SK-N-MC (cell line): ENCODE results near the gene NPB.

Source experiments
- DNase-seq: peaks from one replicate; pipeline ENCODE4 v3.0.0-alpha.2; 2011; ENCODE audit warnings: low read depth, low spot score
- H3K27ac ChIP-seq: fragments of 200-600 bp; sonication (generic); 2 replicates; pipeline ENCODE4 v1.5.1; 2016; ENCODE audit warnings: mixed run types
- H3K36me3 ChIP-seq: fragments of 200-600 bp; sonication (generic); 2 replicates; pipeline ENCODE4 v1.6.1; 2017; ENCODE audit warnings: antibody characterized with exemption, low read length, mixed read lengths; ENCODE audit not compliant: insufficient read depth
- H3K4me3 ChIP-seq: fragments of 200-600 bp; sonication (generic); 2 replicates; pipeline ENCODE4 v1.5.1; 2016
- H3K9ac ChIP-seq: fragments of 200-600 bp; sonication (generic); 2 replicates; pipeline ENCODE4 v1.8.0; 2017; ENCODE audit warnings: mixed run types, mixed read lengths; ENCODE audit not compliant: insufficient read length
- H3K9me3 ChIP-seq: fragments of 200-600 bp; sonication (generic); 2 replicates; pipeline ENCODE4 v1.6.1; 2017; ENCODE audit warnings: low read depth, mild to moderate bottlenecking, antibody characterized with exemption, low read length, moderate library complexity, mixed read lengths
- EZH2 ChIP-seq: fragments of 200-600 bp; sonication (generic); IDR thresholded peaks from one replicate; pipeline ENCODE4 v1.6.1; 2017; ENCODE audit warnings: antibody characterized with exemption
- FOXP2 ChIP-seq: optimal IDR thresholded peaks from 2 replicates; pipeline ENCODE3; 2011; ENCODE audit warnings: mild to moderate bottlenecking, moderate library complexity; ENCODE audit not compliant: insufficient read depth; ENCODE audit errors: extremely low read length, control extremely low read depth
- POLR2AphosphoS5 ChIP-seq: IDR thresholded peaks from 2 replicates; pipeline ENCODE4 v1.6.1; 2012; ENCODE audit warnings: mild to moderate bottlenecking, low read depth, low read length, borderline replicate concordance

NPB gene

GRCh38 chr17:81906476-81907218 is 4.6 kb downstream of the NPB start:
- H3K36me3 ChIP-seq, result no peaks in the 10 kb centered on the region

GRCh38 chr17:81907219-81908145 is 5.4 kb downstream of the NPB start:
- TF ChIP-seq FOXP2 (no peak), EZH2 (no peak), POLR2AphosphoS5 (no peak)
- no peak for DNase-seq
- no peak overlapping the region for H3K9ac ChIP-seq
- no peak overlapping the region for H3K4me3 ChIP-seq
- no peaks in the 10 kb centered on the region for H3K9me3 ChIP-seq
- no peaks in the 10 kb centered on the region; the same call in 1 of the 2 replicates for H3K36me3 ChIP-seq
- no peak overlapping the region for H3K27ac ChIP-seq

More at GRCh38 chr17:81906476-81907218, 4.6 kb downstream of the NPB start:
- Histone ChIP-seq H3K9ac (no peak overlapping the region), H3K27ac (no peak overlapping the region), H3K4me3 (no peak overlapping the region), H3K9me3 (no peaks in the 10 kb centered on the region)
- DNase-seq, result no peak
- TF ChIP-seq POLR2AphosphoS5, result no peak
- no peak for TF ChIP-seq FOXP2
- TF ChIP-seq EZH2, result no peak

GRCh38 chr17:81908793-81909192 is 6.8 kb downstream of the NPB start:
- no peak for DNase-seq
- Histone ChIP-seq H3K9ac (no peak overlapping the region), H3K27ac (no peak overlapping the region), H3K36me3 (peaks cover 11% of the 10 kb centered on the region; the same call in 1 of the 2 replicates), H3K4me3 (no peak overlapping the region), H3K9me3 (no peaks in the 10 kb centered on the region)
- TF ChIP-seq EZH2 (no peak), POLR2AphosphoS5 (no peak), FOXP2 (no peak)

GRCh38 chr17:81909231-81909630 is 7.2 kb downstream of the NPB start:
- Histone ChIP-seq H3K4me3 (no peak overlapping the region), H3K27ac (no peak overlapping the region), H3K36me3 (peaks cover 16% of the 10 kb centered on the region; the same call in 1 of the 2 replicates), H3K9me3 (no peaks in the 10 kb centered on the region), H3K9ac (no peak overlapping the region)
- TF ChIP-seq EZH2 (no peak), POLR2AphosphoS5 (no peak), FOXP2 (no peak)
- DNase-seq, result no peak

- H3K36me3 ChIP-seq, result peaks cover 25% of the 10 kb centered on the region; the same call in 1 of the 2 replicates
- no peak for DNase-seq
- no peaks in the 10 kb centered on the region for H3K9me3 ChIP-seq
- no peak overlapping the region for H3K27ac ChIP-seq
- H3K9ac ChIP-seq, result peak overlapping the region; percentile 82
- no peak for TF ChIP-seq POLR2AphosphoS5
- TF ChIP-seq EZH2, result no peak
- TF ChIP-seq FOXP2, result no peak
- H3K4me3 ChIP-seq, result peak overlapping the region; percentile 88
Observed at GRCh38 chr17:81909966-81910839, 8.2 kb downstream of the NPB start.

- Histone ChIP-seq H3K4me3 (peak overlapping the region; percentile 88), H3K27ac (no peak overlapping the region), H3K9me3 (no peaks in the 10 kb centered on the region), H3K36me3 (peaks cover 30% of the 10 kb centered on the region; the same call in 1 of the 2 replicates), H3K9ac (peak overlapping the region; percentile 82)
- DNase-seq, result no peak
- TF ChIP-seq EZH2, result no peak
- TF ChIP-seq POLR2AphosphoS5, result no peak
- TF ChIP-seq FOXP2, result no peak
Observed at GRCh38 chr17:81910840-81911276, 8.8 kb downstream of the NPB start.

GRCh38 chr17:81911277-81911961 is 9.4 kb downstream of the NPB start, which contains the start of gene PCYT2:
Gene PCYT2 (minus strand): TSS chr17:81911399. CDS start chr17:81911355, 44 bp downstream.
- peak within 1 kb of the TSS; percentile 82 for H3K9ac ChIP-seq
- H3K27ac ChIP-seq, result no peak within 1 kb of the TSS
- no peaks in the 10 kb centered on the region for H3K9me3 ChIP-seq
- TF ChIP-seq EZH2 (no peak), FOXP2 (no peak), POLR2AphosphoS5 (no peak)
- peak within 1 kb of the TSS; percentile 88 for H3K4me3 ChIP-seq
- H3K36me3 ChIP-seq, result peaks cover 30% of the 10 kb centered on the region; the same call in 1 of the 2 replicates
- no peak for DNase-seq
